Measurements from ENCODE around the gene SUFU.

DNA sequence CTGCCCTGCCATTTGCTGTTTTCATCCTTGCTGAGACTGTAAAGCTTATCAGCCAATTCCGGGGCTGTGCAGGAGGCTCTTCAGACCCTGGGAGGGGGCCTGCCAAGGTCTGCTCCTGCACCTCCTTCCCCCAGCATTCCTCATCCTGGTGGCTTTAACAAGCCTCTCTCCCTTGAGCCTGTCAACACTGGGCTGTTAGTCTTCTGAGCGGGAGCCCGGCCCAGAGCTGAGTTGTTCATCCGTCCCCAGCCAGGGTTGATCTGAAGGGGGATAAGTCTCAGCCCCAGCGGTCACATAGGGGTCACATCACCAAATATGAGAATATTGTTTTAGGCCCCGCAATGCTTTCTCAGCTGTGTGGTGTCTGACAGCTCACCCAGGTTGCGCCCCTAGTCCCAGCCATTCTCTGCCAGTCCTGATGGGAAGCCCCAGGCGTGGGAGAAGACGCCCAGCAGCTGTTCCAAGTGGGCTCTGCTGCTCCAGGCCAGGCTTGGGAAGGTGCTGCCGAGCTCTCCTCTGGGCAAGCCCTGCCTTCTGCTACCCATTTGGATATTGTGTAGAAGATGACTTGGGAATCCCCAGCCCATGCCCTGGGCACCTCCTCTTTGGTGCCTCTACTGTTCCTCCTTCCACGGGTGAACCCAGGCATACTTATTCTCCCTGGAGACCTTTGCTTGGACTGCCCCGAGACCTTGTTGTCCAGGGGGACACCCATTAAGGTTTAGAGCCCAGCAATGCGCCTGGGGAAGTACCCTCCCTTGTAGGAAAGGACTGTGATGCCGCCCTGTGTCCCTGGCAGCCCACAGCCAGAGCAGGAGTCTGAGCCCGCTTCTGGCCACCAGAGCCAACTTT is 117.0 kb downstream of the SUFU start:
- TF ChIP-seq, protein P1, sequence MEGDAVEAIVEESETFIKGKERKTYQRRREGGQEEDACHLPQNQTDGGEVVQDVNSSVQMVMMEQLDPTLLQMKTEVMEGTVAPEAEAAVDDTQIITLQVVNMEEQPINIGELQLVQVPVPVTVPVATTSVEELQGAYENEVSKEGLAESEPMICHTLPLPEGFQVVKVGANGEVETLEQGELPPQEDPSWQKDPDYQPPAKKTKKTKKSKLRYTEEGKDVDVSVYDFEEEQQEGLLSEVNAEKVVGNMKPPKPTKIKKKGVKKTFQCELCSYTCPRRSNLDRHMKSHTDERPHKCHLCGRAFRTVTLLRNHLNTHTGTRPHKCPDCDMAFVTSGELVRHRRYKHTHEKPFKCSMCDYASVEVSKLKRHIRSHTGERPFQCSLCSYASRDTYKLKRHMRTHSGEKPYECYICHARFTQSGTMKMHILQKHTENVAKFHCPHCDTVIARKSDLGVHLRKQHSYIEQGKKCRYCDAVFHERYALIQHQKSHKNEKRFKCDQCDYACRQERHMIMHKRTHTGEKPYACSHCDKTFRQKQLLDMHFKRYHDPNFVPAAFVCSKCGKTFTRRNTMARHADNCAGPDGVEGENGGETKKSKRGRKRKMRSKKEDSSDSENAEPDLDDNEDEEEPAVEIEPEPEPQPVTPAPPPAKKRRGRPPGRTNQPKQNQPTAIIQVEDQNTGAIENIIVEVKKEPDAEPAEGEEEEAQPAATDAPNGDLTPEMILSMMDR (IDR thresholded peaks at IDR 0.05; ENCODE audit: borderline replicate concordance, extremely low read depth, low read length, poor library complexity, severe bottlenecking) = no peak
- TF ChIP-seq EZH2 (IDR thresholded peaks at IDR 0.05; ENCODE audit: borderline replicate concordance, low read depth, low read length, severe bottlenecking) = no peak
